Hepatic stellate cell (primary cell): ENCODE data around the gene ZNF154.
A peak's percentile ranks its signal among the peaks of the same experiment; 100 is the strongest.
"Not testable (repeated sequence)": the region's sequence is repeated elsewhere in the genome, so short reads cannot be mapped to it uniquely, and the experiment has no call there.

Experiments
- DNase-seq: peaks from one replicate; pipeline ENCODE4 v3.0.0; 2011; ENCODE audit warnings: low spot score

Gene ZNF154

GRCh38 chr19:57708641-57709361 lies at the start of gene ZNF154:
ZNF154 (minus strand) TSS chr19:57709204; CDS start chr19:57708971, 233 bp downstream.
- peak; percentile 92 for DNase-seq

DNA sequence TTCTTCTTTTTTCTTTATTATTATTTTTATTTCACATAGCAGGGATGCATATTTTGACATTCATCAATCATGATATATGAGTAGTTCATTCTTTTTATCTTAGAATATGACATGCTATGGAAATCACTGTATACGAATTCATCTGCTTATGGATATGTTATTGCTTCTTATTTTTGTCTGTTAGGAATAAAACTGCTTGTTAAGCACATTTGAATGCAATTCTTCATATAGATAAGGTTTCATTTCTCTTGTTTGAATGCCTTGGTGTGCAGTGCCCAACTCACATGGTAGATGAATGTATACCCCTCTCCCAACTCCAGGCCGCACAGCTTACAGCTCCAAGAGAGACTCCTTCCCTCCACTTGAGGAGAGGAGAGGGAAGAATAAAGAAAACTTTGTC lies 48.9 kb upstream of the ZNF154 start:
- no peak for DNase-seq

GRCh38 chr19:57755031-57755430 lies 46.0 kb upstream of the ZNF154 start:
- DNase-seq = no peak

GRCh38 chr19:57754091-57754673 lies 45.2 kb upstream of the ZNF154 start:
- no peak for DNase-seq

DNA sequence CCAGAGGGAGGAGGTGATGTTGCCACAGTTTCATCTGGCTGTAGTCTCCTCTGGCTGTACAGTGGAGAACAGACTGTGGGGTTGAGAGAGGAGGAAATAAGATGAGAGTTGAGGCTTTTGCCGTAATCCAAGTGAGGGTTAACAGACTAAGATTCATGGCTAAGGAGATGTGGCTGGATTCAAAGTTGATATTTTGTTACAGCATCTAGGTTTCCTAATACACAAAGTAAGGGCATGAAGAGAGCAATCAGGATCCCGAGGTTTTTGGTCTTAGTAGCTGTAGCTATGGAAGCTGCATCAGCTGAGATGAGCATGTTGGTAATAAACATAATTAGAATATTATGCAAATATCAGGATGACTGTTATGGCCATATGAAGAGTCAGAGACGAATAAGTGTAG lies 39.0 kb upstream of the ZNF154 start:
- no peak for DNase-seq

DNA sequence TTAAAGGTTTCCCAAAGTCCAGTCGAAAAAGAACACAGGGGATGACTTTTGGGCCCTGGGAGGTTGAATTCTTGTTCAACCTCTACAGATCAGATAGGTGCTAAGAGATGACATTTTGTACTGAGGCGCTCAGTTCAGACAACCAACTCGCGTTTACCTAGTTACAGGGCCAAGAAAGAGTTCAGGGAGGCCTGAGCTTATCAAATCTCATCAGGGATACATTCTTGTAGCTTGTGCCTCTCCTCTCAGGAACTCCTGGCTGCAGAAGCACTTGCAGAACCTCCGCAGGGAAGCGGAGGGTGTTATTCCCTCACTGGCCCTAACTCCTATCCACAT lies 38.4 kb upstream of the ZNF154 start:
- DNase-seq = no peak

DNA sequence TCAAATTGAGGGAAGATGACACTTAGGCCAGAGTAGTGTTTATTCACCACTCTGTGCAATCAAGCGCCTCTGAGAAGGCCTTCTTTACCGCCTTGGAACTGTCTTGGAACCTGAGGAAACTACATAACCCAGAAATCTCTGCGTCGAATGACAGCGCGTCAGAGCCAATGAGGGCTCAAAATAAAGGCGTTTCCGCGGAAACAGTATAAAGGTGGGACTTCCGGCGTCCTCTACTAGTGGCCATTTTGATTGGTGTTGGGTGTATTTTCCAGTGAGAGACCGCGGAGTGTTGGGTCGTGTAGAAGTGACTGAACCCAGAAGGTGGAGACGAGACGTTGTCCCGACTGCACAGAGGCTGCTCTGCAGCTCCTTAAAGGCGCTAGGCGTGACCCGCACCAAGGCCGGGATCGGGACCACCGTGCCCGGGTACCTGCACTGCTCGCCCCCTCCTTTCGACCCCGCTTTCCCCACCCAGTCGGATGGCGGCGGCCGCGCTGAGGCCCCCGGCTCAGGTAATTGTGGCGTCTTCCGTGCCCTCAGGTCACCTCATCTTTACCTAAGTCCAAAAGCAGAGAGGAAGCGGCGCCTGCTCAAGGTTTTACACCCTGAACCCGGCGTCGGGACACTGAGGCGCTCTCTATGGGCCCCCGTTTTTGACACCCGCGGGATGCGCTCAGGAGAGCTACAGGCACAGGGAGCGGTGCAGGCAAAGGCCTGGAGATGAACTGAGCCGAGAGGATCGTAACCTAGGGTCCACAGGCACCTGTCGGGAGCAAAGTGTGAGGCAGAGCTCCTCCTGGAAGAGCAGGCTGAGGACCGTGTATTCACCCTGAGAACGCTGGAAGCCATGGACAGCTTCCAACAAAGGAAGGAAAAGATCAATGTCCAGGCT lies 37.8 kb upstream of the ZNF154 start, which contains the start of gene ZNF776:
TSS of gene ZNF776 (plus strand) at position 236 of the 892 bp plus-strand sequence. CDS start at position 480, 244 bp downstream.
- DNase-seq = peak; percentile 93

DNA sequence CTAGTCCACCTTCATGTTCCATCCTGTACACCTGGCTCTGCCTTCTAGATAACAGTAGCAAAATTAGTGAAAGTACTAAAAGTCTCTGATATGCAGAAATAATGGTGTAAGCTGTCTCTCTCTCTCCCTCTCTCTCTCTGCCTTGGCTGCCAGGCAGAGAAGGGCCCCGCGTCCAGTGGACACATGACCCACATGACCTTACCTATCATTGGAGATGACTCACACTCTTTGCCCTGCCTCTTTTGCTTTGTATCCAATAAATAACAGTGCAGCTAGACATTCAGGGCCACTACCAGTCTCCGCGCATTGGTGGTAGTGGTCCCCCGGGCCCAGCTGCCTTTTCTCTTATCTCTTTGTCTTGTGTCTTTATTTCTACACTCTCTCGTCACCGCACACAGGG lies 29.8 kb upstream of the ZNF154 start:
- DNase-seq = not testable (repeated sequence)

GRCh38 chr19:57738320-57738719 lies 29.3 kb upstream of the ZNF154 start:
- peak; percentile 14 for DNase-seq

DNA sequence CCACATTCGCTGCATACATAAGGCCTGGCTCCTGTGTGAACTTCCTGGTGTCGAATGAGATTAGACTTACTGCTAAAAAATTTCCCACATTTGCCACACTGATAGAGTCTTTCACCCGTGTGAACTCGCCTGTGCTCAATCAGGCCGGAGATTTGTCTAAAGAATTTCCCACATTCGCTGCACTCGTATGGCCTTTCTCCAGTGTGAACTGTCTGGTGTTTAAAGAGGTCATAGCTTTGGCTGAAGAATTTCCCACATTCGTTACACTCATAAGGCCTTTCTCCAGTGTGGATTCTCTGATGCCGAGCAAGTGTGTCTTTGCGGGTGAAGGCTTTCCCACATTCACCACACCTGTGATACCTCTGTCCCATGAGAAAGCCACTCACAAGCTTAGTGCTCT lies 11.9 kb upstream of the ZNF154 start:
- no peak for DNase-seq

- DNase-seq = no peak
Measured at GRCh38 chr19:57719901-57720519, 11.0 kb upstream of the ZNF154 start.

DNA sequence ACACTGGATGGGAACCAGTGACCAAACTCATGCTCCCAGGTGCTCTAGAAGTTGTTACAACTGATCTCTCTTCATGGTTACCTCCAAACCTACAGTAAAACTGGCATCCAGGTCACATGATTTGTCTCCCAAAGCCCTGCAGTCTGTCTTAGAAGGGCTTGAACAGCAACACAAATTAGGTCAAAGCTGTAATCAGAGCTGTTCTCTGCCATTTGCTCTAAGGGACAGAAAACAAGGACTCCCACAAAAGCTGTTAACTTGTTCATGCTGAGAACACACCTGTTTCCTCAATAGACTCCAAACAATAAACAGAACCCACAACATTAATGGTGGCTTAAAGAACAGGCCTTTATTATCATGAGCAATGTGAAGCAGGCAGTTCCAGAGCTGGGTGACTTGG lies 10.4 kb upstream of the ZNF154 start:
- no peak for DNase-seq

DNA sequence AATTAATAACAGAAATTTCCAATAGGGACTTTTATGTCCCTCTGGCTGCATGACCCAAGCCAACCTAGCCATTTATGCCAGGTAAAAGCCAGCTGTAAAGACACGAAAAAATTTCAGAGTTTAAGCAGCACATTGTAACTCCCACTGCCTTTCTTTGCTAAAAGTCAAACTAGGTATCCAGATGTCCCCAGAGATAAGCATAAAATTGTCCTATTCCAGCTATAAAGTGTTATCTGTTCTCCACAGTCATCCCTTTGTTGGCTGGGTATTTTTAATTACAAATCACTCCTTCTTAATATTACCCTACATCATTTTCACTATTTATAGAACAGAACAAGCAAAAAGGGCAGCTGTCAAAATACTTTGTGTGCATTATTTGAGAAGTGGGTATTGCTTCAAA lies 3.2 kb upstream of the ZNF154 start:
- DNase-seq = no peak

GRCh38 chr19:57709616-57710015 lies 612 bp upstream of the ZNF154 start:
- DNase-seq = no peak

DNA sequence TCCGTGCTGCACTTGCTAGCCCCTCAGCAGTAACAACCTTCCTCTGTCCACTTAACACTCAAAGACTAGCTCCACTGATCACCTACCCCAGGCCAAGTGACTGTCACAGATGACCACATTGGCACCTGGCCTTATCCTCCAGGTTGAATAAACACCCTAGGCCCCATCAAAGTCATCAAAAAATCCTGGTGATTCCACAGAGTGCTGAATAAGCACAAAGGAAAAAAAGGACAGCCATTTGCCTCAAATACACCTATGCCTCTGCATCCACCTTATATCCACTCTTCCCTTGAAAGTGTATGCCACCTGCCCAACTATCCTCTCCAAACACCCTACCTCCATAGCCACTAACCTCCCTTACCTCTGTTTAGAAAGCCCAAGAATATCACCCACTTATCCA lies 2.7 kb downstream of the ZNF154 start:
- DNase-seq = no peak

GRCh38 chr19:57701625-57702024 lies 7.4 kb downstream of the ZNF154 start:
- no peak for DNase-seq

- DNase-seq = no peak
Measured at GRCh38 chr19:57689750-57690149, 19.3 kb downstream of the ZNF154 start.

GRCh38 chr19:57688011-57688763 lies 20.8 kb downstream of the ZNF154 start:
- no peak for DNase-seq

DNA sequence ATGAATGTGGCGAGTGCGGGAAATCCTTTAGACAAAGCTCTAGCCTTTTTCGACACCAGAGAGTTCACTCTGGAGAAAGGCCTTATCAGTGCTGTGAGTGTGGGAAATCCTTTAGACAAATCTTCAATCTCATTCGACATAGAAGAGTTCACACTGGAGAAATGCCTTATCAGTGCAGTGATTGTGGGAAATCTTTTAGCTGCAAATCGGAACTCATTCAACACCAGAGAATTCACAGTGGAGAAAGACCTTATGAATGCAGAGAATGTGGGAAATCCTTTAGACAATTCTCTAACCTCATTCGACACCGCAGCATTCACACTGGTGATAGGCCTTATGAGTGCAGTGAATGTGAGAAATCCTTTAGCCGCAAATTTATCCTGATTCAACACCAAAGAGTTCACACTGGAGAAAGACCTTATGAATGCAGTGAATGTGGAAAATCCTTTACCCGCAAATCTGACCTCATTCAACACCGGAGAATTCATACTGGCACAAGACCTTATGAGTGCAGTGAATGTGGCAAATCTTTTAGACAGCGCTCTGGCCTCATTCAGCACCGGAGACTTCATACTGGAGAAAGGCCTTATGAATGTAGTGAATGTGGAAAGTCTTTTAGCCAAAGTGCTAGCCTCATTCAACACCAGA lies 21.5 kb downstream of the ZNF154 start:
- DNase-seq = no peak

DNA sequence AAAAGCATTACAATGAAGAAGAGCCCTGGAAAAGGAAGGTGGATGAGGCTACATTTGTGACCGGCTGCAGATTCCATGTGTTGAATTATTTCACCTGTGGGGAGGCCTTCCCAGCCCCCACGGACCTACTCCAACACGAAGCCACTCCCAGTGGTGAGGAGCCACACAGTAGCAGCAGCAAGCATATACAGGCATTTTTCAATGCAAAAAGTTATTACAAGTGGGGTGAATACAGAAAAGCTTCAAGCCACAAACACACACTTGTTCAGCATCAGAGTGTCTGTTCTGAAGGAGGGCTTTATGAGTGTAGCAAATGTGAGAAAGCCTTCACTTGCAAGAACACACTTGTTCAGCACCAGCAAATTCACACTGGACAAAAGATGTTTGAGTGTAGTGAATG lies 22.3 kb downstream of the ZNF154 start:
- DNase-seq = no peak

GRCh38 chr19:57682226-57682766 lies 26.7 kb downstream of the ZNF154 start:
- DNase-seq = no peak
